ENCODE results near the gene RBFOX2.
"Not testable (repeated sequence)": the region's sequence is repeated elsewhere in the genome, so short reads cannot be mapped to it uniquely, and the experiment has no call there.

The RBFOX2 gene

DNA sequence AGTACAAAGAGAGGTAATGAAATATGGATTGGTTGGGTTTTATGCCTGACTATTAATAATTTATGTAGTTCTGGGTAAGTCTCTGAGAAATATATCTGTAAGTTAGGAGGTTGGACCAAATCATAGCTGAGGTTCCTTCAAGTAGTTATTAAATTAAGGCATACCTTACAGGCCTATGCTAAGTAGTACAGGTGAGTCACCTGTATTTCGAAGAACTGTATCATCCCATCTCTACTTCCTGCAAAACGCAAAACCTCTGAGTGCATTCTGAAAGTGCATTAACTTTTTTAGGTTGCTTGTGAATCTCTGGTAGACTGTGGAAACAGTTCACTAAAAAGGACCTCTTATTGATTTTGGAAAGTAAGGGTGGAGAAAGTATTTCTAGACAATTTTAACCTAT lies 273.9 kb downstream of the RBFOX2 start:
- no peak for DNase-seq

DNA sequence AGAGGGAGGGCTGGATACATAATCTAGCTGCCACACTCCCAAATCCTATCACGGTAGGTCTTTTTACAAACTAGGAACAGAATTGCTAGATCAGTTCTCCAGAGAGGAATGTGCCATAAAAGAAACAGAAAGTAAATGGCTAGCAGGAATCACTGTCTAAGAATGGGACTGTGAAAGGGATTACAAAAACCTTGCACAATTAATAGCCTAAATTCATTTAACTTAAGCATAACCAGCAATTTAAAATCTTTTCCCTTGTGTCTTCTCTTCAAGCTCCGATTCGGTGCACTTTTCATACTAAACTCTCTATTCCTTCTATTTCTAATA lies 275.8 kb downstream of the RBFOX2 start:
- no peak for DNase-seq

DNA sequence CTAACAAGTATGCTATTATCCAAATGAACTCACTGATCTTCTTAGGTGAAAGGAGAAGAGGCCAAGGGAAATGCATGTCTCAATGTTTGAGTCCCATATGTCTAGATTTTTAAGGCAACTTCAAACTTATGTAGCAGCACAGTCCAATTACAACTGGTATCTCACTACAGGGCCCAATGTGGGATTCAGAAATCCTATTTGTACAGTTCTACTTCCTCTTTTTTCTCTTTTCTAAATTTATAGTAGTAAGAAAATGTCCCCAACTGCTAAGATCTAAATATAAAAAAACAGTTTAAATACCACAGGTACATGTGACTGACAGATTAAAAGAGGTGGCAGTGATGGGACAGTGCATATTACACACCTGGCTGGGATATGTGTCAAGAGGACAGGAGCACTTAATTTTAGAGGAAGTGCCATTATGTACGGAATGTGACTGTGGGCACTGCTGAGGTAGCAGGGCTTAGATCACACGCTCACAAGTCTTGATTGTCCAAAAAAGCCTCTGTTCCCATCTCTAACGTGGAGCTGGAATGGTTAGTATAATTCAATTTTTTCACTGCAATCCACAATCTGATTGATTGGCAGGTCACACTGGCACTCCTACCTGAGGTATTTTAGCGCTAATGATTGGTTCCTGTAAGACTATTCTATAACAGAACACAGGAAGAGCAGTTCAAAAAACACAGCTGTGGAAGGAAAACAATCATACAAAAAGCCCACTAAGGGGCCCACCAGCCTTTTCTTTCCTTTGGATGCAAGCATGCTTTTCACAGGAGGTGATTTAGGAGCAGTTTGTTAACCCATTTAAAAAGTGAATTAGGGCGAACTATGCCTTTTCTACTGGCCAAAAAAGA lies 276.4 kb downstream of the RBFOX2 start:
- DNase-seq: no peak

DNA sequence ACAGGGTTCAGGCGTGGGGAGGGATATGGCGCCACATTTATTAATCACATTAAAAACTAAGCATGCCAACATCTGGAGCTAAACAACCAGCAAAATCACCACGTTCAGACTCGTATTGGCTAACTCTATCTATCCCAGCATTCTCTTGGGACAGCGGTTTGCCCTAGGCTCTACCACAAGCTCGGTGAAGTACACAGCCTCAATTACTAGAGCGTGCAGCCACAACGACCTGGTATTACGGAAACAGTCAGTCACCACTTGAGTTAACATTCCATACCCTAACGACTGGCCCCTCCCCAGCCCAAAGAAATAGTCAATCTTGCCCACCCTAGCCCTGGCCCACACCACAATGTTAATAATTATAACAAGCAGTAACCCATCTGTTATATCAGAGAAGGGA lies 278.8 kb downstream of the RBFOX2 start:
- no peak for DNase-seq

DNA sequence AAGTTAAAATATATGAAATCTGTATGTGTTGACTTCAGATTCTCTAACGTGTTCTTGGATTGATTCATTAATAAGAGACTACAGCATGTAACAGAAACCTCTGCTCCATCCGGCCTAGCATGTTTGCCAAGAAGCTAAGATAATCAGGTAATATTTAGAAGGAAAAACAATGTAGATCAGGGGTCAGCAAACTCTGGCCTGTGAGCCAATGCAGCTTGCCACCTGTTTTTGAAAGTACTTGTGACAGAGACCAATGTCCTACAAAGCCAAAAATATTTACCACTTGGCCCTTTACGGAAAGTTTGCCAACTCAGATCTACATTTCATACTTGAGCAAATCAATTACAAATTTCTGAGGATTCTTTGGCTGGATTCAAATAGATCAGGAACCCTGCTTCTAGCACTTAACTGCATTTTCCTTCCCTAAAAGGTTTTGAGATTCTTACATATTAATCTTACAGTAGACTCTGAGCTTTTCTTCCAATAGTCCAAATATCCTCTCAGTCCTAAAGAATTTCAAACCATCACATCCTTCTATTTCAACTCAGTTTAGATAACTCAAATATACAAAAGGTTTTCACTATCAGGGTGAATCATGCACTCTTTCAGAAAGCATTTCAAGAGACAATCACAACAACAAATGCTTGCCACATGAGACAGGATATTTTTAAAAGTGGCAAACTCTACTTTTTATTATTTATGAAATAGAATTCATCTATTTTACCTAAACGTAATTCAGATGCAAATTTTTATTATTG lies 281.5 kb downstream of the RBFOX2 start:
- no peak for DNase-seq

DNA sequence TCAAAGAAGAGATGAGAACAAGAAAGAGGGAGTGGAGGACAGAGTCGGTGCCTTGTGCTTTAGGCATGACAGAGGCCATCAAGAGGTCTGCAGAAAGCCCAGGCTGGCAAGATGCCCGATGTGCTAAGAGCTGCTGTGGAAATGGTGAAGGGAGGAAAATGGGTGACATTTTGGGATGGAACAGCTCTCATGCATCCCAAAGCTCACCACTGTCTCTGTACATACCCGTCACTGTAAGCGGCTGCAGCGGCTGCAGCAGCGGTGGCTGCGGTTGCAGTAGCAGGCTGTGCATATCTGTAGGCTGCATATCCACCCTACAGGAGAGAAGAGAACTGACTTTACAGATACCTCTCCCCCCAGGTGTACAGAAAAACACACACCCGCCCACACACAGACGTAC lies 282.4 kb downstream of the RBFOX2 start:
- no peak for DNase-seq

DNA sequence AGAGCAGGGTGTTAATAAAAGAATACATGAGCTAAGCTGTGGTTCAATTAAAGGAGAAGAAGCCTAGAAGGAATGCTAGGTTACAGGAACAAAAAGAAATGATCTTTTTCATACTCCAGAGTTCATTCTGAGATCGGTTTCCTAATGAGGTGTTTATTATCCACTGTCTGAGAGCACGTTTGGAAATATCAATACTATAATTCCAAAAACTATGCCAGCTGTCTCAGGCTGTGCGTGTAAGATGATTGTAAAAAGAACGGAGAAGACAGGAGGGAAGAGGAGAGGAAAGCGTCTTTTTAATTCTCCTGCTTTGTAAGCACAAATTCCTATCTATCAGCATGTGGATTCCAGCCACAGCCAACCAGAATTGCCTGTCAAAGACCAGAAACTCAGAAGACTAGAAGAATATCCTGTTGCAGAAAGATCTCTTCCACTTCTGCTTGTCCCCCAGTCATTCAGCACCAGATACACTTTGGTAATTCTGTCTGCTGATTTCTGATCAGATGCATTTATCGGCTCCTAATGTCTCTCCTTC lies 285.2 kb downstream of the RBFOX2 start:
- no peak for DNase-seq

DNA sequence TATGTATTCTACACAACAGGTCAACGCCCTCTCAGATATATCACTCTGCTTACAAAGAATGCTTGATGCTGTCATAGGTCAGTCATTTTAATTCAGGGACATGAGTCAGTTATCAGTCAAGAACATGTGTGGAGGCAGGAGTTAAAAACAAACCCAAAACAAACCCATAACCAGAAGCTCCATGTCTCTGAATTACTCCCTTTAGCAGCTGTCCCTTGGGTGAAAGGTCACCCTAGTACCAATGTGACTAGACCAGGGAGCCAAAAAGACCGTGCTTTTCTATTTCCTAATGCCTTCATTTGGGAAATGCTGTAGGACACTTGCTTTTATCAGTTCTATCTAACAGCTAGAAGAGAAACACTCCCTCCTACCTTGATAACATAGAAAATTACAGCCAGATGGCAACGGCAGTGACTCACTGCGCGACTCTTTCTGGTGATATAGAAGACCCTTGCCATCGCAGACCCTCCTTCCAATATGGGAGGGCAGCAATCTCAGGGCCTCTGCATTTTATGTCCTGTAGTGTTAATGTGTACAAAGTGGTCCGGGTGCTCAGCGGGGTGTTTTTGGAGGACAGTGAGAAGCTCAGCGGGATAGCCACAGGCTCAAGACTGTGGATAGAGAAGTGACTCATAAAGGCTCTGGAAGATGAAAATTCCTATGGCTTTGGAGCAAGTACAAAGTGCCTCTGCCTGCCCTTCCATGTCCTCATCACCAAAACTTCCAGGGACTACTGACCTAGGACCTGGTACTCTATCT lies 286.1 kb downstream of the RBFOX2 start:
- DNase-seq: no peak

DNA sequence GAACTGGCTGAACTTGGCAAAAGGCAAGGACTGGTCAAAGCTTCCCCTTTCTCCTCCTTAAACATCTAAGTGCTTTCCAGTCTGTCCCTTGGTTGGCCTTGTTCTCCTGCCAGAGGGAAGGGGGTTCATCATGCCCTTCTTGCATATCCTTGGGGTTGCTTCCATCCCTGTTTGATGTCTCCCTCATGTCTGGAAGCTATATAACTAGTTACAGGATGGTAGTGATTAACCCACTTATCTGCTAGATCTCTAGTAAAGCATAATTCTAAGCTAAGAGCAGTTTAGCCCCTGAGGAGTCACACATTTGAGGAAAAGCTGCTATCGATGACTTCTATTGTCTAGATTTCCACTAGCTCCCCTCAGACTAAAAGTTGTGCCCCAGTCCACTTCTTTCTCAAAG lies 288.0 kb downstream of the RBFOX2 start:
- DNase-seq: no peak

DNA sequence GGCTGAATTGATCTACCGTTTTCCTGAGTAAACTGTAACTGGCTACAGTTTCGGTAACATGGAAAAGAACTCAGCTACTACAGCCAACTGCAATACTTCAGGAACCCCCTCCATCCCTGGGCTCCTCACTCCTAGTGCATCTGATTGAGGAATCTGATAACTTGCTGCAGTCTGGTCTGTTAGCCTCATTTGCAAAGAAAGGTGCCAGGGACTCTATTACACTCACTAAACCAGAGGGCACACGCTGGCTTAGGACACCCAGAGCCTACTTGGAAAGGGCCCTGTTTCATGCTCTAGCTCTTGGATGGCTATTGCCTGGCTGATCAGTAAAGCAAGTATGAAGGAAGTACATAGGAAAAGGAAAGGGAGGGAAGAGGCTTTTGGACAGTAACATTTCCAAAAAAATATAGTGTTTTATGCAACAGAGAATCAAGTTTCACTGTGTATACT lies 288.7 kb downstream of the RBFOX2 start:
- DNase-seq: no peak

DNA sequence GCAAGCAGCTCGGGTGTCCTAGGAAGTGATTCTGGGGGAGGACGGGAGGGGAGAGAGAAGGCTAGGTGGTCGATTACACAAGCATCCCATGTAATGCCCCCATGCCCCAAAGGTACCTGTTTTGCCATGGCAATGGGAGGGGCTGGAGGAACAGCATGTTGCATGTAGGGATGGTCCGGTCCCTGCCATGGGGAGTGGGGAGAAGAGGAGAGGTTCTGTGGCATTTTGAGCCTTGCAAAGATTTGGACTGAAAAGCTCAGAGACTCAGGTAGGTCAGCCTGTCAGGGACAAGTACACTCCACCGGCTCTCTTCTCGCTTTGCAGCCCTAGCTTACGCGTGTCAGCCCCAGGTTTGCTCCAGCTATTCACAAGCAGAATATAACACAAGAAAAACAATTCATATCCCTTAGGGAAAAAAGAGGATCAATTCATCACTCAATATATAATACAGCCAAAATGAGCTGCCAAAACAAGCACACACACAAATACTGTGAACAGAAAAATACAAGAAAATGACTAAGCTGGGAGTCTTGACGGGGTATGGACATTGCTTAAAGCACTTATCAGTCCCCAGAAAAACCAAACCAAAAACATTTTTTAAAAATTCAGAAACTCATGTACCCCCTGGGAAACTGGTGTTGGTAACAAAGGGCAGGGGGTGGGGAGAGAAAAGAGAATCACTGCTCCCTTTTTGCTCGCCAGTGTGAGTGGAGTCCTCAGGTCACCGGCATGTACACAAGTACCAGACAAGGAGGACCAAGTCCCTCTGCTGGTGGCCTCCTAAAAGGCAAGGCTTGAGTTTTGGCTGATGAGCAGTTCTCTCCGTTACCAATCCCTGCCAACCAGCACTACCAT lies 289.3 kb downstream of the RBFOX2 start:
- DNase-seq: no peak

DNA sequence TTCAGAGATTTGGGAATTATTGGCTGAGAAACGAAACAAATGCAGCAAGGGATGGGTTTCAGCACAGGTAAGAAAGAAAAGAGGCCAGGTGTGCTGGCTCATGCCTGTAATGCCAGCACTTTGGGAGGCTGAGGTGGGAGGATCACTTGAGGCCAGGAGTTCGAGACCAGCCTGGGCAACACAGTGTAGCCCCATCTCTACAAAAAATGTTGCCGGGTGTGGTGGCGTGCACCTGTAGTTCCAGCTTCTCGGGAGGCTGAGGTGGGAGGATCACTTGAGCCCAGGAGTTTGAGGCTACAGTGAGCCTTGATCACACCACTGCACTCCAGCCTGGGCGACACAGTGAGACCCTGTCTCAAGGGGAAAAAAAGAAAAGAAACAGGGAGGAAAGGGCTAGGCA lies 290.7 kb downstream of the RBFOX2 start:
- DNase-seq: not testable (repeated sequence)

DNA sequence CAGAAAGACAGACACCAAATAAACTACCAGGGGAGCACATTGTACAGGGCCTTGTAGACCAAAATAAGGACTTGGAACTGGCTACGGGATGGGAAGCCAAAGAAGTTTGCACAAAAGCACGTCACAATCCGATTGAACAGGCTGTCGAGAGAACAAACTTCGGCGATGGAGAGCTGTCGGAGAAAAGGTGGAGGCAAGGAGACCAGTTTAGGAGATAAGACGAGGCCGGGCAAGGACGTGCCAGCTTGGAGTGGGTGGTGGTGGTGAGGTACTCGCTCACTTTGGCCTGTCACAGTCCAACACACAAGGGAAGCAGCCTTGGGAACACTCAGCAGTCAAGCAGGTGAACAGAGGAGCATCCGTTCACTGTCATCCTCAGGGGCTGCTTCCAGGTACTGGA lies 291.9 kb downstream of the RBFOX2 start:
- no peak for DNase-seq

DNA sequence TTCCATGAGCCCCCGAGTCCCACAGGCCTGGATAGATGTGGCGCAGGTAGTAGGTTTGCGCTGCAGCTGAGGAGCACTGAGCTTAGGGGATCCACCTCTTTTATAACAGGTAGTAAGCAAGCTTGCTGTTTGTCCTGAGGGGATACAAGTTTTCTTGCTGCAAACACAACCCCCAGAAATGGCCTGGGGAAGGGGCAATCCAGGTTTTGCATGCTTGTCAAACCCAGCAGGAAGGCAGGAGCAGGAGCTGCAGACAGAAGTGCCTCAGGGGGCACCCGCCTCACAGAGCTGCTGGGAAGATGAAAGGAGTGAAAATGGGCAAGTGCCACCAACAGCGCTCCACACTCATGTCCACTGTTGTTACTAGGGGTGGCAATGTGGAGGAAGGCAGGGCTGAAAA lies 292.5 kb downstream of the RBFOX2 start:
- DNase-seq: no peak

DNA sequence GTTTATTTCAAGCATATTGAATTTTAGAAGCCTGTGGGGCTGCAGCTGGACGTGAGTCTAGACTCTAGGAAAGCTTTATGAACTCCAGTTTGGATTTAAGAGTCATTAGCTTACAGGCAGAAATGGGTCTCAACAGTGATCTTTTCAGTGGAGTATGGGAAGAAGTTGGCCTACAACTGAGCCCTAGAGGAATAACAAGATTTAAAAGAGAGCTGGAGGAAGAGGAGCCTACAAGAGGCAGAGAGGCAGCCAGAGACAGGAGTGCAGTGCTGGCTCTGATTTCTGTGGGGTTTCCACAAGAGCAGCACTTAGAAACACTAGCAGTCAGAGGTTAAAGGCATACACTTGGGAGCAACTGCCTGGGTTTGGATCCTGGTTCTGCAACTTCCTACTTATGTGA lies 293.1 kb downstream of the RBFOX2 start:
- DNase-seq: no peak

DNA sequence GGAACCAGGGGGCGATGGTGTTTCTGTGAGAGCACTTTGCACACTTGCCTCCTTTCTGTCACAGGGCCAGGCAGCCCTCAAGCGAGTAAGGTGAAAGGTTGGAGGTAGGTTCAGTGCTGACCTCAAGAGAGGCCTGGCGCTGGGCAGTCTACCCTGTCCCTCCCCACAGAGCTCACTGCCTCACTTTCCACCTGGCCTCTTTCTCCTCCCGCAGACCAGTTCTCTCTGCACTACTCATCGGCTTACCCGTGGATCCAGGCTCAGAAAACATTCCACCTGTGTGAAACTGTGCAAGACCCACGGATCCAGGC lies 294.2 kb downstream of the RBFOX2 start:
- DNase-seq: no peak

DNA sequence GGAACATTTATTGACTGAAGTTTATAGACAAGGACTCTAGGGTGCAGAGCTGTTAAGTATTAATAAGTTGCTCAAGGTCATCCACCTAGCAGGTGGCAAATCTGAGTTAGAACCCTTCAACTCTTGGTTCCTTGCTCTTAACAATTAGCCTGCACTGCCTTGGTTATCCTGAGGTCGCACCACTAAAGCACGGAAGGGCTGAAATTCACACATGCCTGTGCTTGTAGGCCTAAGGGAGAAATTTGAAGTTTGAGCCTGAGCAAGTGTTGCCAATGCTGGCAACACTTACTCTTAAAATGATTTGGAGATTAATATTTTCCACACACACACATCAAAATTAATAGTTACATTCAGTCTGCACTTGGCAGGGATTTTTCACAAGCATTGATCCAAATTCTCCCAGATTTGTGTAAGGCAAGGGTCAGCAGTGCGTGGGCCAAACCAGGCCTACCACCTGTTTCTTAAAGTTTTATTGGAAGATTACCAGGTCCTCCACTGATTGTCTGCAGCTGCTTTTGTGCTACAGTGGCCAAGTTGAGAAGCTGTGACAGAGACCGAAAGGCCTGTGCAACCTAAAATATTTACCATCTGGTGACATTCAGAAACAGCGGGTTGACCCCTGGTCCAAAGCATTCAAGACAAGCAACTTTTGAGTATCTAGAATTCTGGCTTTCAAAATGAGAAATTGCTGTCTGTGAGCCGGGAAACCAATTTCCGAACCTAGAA lies 294.7 kb downstream of the RBFOX2 start:
- DNase-seq: no peak

DNA sequence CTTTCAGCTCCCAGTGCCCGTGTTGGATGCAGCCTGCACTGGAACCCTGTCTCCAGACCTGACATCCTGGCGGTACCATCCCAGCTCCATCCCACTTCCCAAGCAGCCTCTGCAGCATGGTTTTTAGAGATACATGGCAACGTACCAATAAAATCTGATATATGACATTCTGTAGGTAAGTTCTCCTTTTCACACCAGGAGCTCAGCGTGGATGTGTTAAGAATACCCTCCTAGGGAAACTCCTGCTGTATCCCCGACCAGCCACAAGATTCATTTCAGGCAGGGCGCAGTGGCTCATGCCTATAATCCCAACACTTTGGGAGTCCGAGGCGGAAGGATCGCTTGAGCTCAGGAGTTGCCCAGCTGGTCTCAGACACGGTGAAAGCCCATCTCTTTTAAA lies 295.6 kb downstream of the RBFOX2 start:
- no peak for DNase-seq

DNA sequence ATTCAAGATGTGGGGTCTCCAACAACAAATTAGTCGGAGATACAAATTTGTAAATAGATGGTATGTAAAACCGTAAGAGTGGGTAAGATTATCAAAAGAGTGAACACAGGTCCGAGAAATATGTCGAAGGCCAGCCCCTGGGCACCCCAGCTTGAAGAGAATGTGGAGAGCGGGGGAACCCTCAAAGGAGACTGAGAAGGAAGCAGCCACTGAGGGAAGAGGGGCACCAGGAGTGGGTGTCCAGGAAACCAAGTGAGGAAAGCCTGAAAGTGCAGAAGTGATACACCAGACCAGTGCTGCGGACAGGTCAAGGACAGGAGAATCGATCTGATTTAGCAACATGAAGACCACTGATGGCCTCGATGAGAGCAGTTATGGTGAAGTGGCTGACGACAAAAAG lies 296.5 kb downstream of the RBFOX2 start:
- no peak for DNase-seq

DNA sequence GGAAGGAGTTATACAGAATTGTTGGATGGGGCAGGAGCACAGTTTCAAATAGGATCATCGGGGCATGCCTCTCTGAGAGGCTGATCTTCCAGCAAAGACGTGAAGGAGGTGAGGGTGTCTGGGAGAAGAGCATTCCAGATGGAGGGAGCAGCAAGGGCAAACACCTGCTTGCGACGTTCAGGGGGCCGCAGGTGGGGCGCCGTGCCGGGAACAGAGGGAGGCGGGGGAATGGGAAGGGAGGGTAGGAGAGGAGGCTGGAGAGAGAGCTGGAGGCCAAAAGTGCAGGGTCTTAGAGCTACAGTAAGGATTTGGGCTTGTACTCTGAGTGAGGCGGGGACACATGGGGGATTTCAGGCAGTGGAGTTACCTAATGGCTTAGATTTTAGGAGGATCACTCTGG lies 297.3 kb downstream of the RBFOX2 start:
- no peak for DNase-seq

DNA sequence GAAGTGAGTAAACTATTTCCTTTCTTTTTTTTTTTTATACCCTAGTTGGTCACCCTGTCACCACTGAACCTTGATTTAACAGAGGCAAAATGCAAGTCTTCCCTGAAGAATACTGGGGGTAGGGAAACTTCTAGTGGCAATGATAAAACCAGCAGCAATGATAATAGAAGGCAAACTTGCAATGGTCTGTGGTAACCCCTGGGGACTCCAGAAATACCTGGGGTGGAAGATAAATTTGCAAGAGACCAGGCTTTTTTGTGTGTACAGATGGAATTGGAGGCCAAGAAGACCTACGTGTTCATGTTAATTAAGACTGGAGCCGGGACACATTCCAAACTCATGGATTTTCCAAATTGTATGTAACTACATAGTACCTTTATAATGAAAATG lies 299.3 kb downstream of the RBFOX2 start:
- no peak for DNase-seq
